ENCODE results near the gene DDIT4. TPM values are rescaled to one million over a fixed set of nuclear protein-coding genes. Genes with fewer than 3 reads are reported as not detected.
"Not testable (repeated sequence)": the region's sequence is repeated elsewhere in the genome, so short reads cannot be mapped to it uniquely, and the experiment has no call there.

The DDIT4 gene
- total RNA-seq, 1 donor from 2014 or later, result 30.6 TPM

GRCh38 chr10:72296829-72297280 is 23.1 kb downstream of the DDIT4 start:
- DNase-seq, result not testable (repeated sequence)

GRCh38 chr10:72297281-72297804 is 23.6 kb downstream of the DDIT4 start:
- peak; percentile 32 for DNase-seq

DNA sequence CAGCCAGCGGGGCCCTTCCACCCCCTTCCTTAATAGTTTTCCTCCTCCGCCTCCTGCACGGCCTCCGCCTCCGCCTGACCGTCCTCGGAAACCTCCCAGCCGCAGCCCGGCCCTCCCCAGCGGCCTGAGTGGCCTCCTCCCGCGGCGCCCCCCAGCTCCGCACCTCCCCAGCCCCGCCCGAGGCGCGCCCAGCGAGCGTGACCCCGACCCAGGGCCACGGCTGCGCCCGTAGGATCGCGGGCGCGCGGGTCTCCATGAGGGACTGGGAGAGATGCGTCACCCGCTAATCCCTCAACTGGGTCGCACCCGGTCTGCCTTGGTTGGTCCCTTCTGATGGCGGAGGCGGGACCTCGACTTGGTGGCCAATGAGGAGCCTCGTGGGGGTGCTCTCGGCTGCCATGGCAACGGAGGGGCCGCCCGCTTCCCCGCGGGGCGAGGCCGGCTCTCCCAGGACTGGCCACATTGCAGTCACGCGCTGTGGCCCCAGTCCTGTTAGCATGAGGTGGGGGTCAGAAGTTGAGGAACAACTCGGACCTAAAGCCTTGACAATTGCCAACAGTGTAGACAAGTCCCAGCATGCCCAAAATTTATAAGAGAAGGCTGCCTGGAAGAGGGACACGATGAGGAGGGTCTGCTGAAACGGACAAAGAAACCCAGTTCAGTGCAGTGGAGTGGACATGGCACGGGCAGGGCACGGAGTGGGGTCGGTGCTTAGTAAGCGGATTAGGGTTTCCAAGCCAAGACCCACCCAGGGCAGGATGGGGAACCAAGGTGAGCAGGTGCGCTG is 24.3 kb downstream of the DDIT4 start:
- DNase-seq, result peak; percentile 96

DNA sequence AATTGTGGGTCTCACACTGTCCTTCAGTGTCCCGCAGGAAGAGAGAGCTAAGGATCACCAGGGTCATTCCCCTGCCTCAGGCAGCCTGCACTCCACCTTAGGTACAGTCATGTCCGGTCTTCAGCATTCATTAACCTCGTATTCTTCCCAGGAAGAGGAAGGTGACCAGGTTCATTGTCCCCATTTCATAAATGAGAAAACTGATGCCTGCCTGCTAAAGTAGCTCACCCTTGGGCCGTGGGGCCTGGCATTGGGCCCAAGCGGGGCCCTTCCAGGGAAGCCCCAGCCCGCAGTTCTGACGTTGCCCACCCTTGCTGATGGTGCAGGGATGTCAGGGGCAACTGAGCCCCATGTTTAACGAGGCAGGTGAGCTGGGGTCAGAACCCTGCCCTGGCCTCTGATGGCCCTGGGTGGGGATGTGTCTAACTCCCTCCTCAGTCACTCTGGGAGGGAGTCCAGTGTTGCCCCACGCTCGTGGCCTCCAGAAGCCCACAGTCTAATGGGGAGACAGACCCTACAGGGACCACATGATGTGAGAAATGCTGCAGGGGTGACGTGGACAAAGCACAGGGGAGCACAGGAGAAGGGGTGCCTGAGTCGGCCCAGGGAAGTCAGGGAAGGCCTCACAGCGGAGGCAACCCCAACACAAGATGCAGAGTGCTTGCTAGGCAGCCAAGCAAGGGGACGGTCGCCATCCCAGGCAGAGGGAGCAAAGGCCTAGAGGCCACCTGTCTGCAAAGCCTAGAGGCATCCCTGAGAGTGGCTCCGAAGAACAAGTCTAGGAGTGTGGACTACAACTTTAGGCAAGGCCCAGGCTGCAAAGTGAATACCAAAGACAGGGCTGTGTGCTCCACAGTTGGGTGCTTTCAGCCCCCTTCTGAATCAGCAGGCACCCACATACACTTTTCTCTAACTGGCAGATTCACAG is 25.1 kb downstream of the DDIT4 start:
- no peak for DNase-seq

GRCh38 chr10:72303424-72304128 is 29.9 kb downstream of the DDIT4 start:
- no peak for DNase-seq

GRCh38 chr10:72306215-72306760 is 32.6 kb downstream of the DDIT4 start:
- DNase-seq, result no peak

DNA sequence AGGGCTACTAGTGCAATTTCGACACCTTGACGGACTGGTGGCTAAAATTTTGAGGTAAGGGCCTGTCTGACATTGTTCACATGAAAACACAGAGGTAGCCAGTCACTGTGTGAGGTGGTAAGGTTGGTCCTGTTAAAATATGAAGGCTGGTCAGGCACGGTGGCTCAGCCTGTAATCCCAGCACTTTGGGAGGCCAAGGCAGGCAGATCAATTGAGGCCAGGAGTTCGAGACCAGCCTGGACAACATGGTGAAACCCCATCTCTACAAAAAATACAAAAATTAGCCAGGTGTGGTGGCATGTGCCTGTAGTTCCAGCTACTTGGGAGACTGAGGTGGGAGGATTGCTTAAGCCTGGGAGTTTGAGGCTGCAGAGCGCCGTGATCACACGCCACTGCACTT is 34.0 kb downstream of the DDIT4 start:
- DNase-seq, result not testable (repeated sequence)

DNA sequence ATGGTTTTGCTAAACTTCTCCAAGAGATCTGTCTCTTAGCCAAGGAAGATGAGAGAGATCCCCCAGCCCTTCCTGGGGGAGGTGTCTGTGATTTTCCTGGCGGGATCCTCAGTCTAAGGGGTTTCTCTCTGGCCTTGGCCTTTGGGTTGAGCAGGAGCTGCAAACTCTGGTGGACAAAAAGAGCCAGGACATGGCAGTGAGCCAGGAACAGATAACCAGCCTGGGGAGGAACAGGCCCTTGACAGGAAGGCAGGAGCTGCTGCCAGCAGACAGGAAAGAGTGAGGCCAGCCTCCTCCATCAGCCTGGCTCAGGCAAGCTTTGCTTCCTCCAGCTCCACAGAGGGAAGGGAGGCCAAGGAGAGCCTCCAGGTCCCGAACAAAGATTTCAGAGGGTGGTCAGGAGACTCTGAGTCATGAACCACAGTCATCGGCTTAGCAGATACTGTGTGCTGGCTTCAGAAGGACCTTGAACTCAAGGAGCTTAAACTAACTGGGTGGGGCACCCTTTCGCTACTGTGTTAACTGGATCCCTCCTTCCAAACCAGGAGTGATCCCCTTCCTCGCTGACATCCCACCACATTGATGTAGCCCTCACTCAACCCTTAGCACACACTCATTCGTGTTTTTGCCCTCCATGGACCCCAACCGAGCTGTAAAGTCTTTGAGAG is 34.7 kb downstream of the DDIT4 start:
- DNase-seq, result no peak

DNA sequence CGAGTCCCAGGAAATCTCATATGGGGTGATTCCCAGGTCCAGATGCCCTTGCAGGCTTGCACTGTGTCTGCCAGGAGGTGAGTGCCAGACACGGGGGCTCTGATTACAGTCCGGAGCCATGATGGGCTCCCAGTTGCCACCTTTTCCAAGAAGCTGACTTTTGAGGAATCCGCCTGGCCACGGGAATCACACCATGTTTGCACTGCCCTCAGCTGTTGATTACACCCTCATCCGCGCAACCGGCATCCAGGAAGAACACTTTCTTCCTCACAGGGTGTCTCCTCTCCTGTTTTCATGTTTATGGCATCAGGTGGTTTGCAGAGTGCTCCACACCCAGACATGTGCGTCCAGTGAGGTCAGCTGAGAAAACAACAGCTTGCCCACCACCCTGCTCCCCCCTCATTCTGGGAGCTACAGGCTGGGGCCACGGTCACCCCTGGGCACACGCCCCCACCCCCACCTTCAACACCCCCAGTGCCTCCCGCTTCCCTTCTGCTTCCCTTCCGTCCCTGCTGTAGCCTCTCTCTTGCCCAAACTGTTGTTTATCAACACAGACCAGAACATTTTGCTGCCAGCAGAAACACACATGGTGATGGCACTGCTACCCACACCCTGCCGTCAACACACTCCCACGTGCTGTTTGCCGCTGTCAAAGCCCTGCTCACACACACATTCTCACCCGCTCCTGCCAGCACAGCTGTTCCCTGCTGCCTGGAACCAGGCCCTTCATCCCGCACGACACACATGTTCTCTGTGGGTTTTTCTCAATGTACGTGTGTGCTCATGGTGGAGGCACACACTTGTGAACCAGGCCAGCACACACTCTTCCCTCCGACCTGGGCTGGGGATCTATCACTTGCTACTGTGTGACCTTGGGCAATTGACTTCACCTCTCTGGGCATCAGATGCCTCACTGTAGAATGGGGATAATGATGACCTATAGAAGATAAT is 35.8 kb downstream of the DDIT4 start:
- DNase-seq, result peak; percentile 76

- no peak for DNase-seq
Measured at GRCh38 chr10:72310241-72310633, 36.5 kb downstream of the DDIT4 start.

DNA sequence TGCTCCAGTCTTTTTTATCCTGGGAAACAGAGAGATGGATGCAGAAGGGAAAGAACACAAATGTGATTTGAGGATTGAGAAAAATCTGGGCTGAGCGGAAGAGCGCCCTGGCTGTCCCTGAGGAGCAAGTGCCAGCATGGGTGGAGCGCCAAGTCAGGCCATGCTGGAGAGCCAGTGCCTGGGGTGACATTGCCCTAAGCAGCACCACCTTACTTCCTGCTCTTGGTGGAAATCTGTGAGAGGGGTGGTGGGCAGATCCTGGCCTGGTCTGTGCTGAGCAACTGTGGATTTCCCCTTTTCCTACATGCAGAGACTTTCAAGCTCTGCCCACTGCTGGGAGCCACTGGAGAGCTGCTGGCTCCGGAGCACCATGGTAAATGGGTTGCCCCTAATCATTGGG is 36.9 kb downstream of the DDIT4 start:
- no peak for DNase-seq

DNA sequence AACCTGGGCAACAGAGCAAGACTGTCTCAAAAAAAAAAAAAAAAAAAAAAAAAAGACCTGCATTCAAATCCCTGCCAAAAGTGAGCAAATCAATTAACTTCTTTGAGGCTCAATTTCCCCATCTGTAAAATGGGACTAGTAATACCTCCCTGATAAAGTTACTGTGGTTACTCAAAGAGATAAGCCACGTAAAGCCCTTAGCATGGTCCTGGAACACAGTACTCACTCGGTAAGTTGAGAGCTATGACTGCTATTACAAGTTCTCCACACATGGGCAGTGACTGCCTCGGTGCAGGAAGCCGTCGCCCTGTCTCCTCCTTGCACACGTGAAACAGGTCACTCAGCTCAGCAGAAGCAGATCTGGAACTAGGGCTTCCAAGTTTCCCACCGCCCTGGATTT is 37.9 kb downstream of the DDIT4 start:
- no peak for DNase-seq

GRCh38 chr10:72312865-72313391 is 39.2 kb downstream of the DDIT4 start:
- no peak for DNase-seq

DNA sequence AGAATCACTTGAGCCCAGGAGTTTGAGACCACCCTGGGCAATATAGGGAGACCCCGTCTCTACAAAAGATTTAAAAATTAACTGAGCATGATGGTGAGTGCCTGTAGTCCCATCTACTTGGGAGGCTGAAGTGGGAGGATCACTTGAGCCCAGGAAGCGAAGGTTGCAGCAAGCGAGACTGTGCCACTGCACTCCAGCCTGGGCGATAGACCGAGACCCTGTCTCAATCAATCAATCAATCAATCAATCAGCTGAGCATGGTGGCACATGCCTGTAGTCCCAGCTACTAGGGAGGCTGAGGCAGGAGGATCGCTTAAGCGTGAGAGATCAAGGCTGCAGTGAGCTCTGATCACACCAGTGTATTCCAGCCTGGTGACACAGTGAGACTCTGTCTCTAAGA is 40.5 kb downstream of the DDIT4 start:
- DNase-seq, result no peak

DNA sequence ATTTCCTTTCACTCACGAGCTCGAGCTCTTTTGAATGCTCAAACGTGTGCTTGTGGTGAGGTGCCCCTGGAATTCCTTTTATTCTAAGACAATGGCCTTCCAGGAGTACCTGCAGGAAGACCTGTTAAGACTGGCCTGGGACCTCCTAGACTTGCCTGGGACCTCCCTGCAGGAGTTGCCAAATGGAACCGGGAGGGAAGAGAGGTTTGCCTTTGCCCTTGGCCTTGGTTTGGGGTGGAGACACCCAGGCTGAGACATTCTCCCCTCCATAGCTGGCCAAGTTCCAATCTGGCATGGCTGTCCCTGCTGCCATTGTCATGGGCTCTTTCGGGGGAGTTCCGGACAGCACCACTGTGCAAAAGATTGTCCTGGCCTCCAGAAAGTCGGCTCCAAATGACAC is 41.3 kb downstream of the DDIT4 start:
- DNase-seq, result no peak

GRCh38 chr10:72315611-72316385 is 42.1 kb downstream of the DDIT4 start:
- no peak for DNase-seq

DNA sequence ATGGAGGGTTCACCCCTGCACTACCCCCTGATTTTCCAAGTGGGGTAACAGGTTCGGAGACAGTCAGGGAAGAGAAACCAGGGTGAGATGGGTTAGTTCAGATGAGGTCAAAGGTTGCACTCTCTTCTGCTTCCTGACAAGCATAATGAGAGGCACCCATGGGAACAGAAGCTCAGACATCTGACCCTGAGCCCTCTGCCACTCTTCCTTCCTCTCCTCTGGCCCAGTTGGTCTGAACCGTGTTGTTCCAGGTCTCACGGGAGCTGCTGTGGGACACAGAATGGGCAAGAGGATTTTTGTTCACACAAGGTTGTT is 42.6 kb downstream of the DDIT4 start:
- DNase-seq, result no peak

DNA sequence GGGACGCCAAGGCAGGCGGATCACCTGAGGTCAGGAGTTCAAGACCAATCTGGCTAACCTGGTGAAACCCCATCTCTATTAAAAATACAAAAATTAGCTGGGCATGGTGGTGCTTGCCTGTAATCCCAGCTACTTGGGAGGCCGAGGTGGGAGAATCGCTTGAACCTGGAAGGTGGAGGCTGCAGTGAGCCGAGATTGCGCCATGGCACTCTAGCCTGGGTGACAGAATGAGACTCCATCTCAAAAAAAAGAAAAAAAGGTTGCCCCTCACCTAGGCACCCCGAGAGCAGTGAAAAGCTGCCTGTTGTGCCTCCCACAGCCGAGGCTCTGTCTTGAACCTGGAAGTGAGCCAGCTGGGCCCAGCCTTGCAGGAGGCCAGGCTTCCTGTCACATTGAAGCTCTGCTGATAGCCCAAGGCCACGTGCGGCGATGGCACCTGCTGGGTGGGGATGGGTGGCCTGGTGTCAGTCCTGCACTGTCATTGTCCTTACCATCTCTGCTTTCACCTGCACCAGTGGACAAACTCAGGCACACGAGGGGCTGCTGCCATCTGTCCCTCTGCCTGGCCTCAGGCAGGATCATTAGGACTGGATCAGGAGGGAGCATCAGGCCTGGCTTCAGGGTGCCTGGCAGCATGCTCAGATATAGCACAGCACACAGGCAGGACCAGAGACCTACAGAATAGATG is 43.2 kb downstream of the DDIT4 start:
- DNase-seq, result no peak
